AG04449 (cell line): ENCODE data around the gene SSR4.

Experiments used
- CTCF ChIA-PET: fragments of 350-600 bp; formaldehyde crosslinking; extraction: SDS; loops from one replicate; lab custom pipeline; 2021; ENCODE audit warnings: antibody characterized with exemption; lab: Yijun Ruan, JAX
- POLR2A ChIA-PET: fragments of 400-600, 350-600 bp; formaldehyde crosslinking; extraction: SDS; loops from one replicate; lab custom pipeline; 2020; ENCODE audit warnings: antibody characterized with exemption, inconsistent platforms; lab: Yijun Ruan, JAX
- DNase-seq: peaks from one replicate; pipeline ENCODE4 v3.0.0-alpha.2; 2010; ENCODE audit warnings: low read depth, low spot score
- H3K4me3 ChIP-seq: 2 replicates; pipeline ENCODE4 v1.5.1; 2011; ENCODE audit warnings: low read depth, mild to moderate bottlenecking, control low read depth, low read length
- TF ChIP-seq, protein P1 (sequence below): IDR thresholded peaks from one replicate; pipeline ENCODE4 v1.5.1; 2011; ENCODE audit warnings: mild to moderate bottlenecking, moderate library complexity, low read length, control low read depth, inconsistent platforms; ENCODE audit not compliant: insufficient read depth; ENCODE audit errors: missing control alignments

The SSR4 gene

DNA sequence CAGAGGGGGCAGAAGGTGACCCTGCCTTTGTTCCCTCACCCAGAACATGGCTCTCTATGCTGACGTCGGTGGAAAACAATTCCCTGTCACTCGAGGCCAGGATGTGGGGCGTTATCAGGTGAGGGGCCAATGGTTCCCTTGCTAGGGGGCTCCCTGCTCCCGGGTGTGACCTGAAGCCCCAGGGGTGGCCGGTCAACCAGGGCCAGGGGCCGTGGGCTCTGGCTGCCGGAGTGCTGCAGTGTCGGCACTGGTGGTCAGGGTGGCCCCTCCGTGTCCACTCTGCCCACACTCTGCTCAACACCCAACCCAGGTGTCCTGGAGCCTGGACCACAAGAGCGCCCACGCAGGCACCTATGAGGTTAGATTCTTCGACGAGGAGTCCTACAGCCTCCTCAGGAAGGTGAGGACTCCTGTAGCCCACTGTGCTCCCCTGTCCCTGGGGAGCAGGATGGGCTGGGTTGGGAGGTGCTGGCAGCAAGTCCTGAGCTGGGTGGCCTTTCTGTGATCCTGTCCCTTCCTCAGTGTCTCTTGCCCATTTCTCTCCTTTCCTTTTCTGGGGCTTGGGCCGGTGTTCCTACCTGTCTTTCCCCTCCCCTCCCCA lies 3.0 kb downstream of the SSR4 start:
- TF ChIP-seq, protein P1, sequence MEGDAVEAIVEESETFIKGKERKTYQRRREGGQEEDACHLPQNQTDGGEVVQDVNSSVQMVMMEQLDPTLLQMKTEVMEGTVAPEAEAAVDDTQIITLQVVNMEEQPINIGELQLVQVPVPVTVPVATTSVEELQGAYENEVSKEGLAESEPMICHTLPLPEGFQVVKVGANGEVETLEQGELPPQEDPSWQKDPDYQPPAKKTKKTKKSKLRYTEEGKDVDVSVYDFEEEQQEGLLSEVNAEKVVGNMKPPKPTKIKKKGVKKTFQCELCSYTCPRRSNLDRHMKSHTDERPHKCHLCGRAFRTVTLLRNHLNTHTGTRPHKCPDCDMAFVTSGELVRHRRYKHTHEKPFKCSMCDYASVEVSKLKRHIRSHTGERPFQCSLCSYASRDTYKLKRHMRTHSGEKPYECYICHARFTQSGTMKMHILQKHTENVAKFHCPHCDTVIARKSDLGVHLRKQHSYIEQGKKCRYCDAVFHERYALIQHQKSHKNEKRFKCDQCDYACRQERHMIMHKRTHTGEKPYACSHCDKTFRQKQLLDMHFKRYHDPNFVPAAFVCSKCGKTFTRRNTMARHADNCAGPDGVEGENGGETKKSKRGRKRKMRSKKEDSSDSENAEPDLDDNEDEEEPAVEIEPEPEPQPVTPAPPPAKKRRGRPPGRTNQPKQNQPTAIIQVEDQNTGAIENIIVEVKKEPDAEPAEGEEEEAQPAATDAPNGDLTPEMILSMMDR: no peak
- DNase-seq: no peak
- POLR2A ChIA-PET: no interaction called here
- CTCF ChIA-PET: no interaction called here
- H3K4me3 ChIP-seq: no peak overlapping the region

DNA sequence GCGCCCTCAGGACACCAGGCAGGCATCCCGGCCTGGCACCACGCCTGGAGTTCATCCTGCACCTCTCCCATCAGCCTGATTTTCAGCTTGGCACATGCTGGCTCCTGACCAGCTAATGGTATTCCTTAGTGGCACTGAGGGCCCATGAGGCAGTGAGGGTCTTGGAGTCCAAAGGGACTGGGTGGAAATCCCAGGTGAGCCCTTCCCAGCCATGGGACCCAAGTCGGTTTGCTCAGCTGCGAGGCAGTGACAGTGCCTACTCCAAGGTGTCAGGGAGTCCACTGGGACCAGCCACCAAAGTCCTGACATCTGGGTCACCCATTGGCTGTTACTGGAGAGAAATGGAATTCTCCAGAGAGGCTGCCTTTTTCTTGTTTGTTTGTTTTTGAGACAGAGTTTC lies 4.9 kb downstream of the SSR4 start:
- CTCF ChIA-PET: no interaction called here
- no peak overlapping the region for H3K4me3 ChIP-seq
- TF ChIP-seq, protein P1: no peak
- DNase-seq: no peak
- POLR2A ChIA-PET: no interaction called here

DNA sequence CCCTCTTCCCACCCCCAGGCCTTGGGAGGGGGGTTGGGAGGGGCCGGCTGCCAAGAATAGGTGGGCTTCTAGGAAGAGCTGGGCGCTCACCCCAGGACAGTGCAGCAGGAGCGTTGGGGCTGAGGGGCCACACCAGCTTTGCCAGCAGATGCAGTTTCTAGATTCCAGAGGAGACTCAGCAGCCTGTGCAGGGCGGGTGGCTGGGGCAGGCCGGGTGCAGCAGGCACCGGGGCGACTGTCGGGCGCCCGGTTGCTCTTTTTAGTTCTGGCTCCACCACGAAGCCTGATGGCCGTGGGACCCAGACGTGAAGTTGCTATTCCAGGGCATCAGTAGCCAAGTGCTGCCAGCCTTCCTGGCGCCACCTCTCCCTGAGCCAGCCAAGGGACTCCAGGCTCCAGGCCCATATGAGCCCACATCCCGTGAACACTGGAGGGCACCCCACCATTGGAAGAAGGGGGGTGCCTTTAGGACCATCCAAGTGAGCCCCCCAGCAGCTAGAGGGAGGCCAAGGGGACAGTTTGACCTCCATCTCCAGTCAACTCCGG lies 5.8 kb downstream of the SSR4 start:
- ChIA-PET POLR2A (interaction anchor here (1.0 kb wide), 1 partner anchor 128 kb away, joined by 3 read pairs; no protein-coding TSS in a partner anchor), CTCF (interaction anchor here (1.1 kb wide), 1 partner anchor 34 kb away, joined by 3 read pairs; no protein-coding TSS in a partner anchor)
- no peak overlapping the region for H3K4me3 ChIP-seq
- no peak for DNase-seq
- TF ChIP-seq, protein P1: no peak

DNA sequence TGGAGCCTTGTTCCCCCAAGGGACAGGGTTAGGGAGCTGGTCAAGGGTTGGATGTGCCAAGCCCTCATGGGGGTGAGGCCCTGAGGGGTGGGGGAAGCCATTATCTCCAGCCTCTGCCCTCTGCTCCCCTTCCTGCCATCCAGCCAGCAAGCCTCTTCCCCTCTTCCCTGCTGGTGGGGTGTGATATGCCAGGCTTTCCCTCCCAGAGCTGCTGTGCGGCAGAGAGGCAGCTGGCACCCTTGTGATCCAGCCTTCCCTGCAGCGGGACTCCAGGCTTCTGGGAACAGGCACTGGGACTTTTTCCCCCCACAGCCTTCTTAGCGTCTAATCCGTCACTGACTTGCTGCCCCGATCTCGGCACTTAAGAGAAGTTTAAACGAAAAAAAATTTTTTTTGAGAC lies 6.3 kb downstream of the SSR4 start:
- DNase-seq: no peak
- TF ChIP-seq, protein P1: no peak
- ChIA-PET CTCF (interaction anchor here (1.1 kb wide), 1 partner anchor 35 kb away, joined by 3 read pairs; no protein-coding TSS in a partner anchor), POLR2A (interaction anchor here (1.0 kb wide), 1 partner anchor 127 kb away, joined by 3 read pairs; no protein-coding TSS in a partner anchor)
- no peak overlapping the region for H3K4me3 ChIP-seq

DNA sequence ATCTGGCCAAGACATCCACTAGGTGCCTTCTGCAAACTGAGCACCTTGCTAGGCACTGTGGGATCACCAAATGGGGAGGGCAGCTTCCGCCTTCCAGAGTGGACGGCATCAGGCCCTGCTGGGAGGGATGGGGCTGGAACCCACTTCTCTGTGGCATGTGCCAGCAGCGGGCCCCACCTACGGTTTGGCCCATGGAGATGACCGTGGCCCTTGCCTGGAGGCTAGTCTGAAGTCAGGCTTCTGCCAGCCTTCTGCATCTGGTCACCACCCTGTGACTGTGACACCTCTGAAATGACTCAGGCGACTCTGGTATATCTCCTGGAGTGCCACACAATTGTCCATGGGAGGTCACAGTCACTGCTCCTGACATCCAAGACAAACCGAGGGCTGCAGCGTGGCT lies 7.2 kb downstream of the SSR4 start:
- ChIA-PET CTCF (no interaction called here), POLR2A (no interaction called here)
- no peak overlapping the region for H3K4me3 ChIP-seq
- TF ChIP-seq, protein P1: no peak
- DNase-seq: no peak

DNA sequence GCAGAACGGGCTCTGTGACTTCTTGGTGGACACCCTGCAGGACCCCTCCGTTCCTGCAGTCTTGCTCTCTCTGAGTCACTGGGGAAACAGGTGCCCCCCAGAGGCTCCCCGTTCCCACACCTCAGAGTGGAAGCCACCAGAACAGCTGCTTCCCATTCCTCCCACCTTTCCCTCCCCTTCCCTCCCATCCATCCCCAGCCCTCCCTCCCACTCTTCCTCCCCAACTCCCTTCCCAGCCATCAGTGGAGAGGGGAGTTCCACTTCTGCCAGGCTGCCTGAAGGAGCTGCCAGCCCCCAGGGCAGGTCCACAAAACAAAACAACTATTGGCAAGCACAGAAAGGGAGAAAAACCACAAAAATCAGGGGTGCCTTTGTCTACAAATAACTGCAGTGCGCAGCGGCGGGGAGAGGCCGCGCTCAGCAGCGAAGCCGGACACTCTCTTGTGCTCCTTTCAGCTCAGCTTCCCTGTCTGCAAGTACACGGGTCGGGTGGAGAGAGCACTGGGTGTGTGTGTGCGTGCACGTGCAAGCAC lies 8.1 kb downstream of the SSR4 start:
- H3K4me3 ChIP-seq: no peak overlapping the region
- DNase-seq: no peak
- TF ChIP-seq, protein P1: no peak
- CTCF ChIA-PET: no interaction called here
- POLR2A ChIA-PET: interaction anchor here (1.7 kb wide), 1 partner anchor 8 kb away, joined by 8 read pairs; the partner anchor contains the start of genes IDH3G and SSR4
